HG03280 (cell line): Measurements from ENCODE around the gene MAMLD1.

Experiments
- ATAC-seq: cut with Tn5 transposase; IDR thresholded peaks from one replicate; pipeline ENCODE4 v1.9.1; 2021; ENCODE audit warnings: mild to moderate bottlenecking, moderate library complexity; ENCODE audit not compliant: unreplicated experiment

MAMLD1 gene

GRCh38 chrX:150352114-150352513 lies 11.0 kb upstream of the MAMLD1 start:
- no peak for ATAC-seq

- ATAC-seq = no peak
These were observed 10.5 kb upstream of the MAMLD1 start for GRCh38 chrX:150352581-150352980.

GRCh38 chrX:150355913-150356312 lies 7.2 kb upstream of the MAMLD1 start:
- no peak for ATAC-seq

GRCh38 chrX:150357790-150358189 lies 5.3 kb upstream of the MAMLD1 start:
- ATAC-seq = no peak

- no peak for ATAC-seq
These were observed 4.5 kb upstream of the MAMLD1 start for GRCh38 chrX:150358651-150359050.

GRCh38 chrX:150360331-150360730 lies 2.8 kb upstream of the MAMLD1 start:
- no peak for ATAC-seq

- ATAC-seq = no peak
These were observed 1.9 kb upstream of the MAMLD1 start for GRCh38 chrX:150361070-150361776.

- ATAC-seq = no peak
These were observed 1.3 kb upstream of the MAMLD1 start for GRCh38 chrX:150361777-150362351.

- ATAC-seq = no peak
These were observed 637 bp downstream of the MAMLD1 start for GRCh38 chrX:150363561-150364346.

- ATAC-seq = no peak
These were observed 1.4 kb downstream of the MAMLD1 start for GRCh38 chrX:150364347-150365050.

- no peak for ATAC-seq
These were observed 2.2 kb downstream of the MAMLD1 start for GRCh38 chrX:150365051-150365989.

- no peak for ATAC-seq
These were observed 3.1 kb downstream of the MAMLD1 start for GRCh38 chrX:150365990-150366911.

GRCh38 chrX:150366951-150367545 lies 3.9 kb downstream of the MAMLD1 start:
- ATAC-seq = no peak

GRCh38 chrX:150370589-150371312 lies 7.6 kb downstream of the MAMLD1 start:
- ATAC-seq = no peak

GRCh38 chrX:150371877-150372276 lies 8.8 kb downstream of the MAMLD1 start:
- ATAC-seq = no peak

- ATAC-seq = no peak
These were observed 9.2 kb downstream of the MAMLD1 start for GRCh38 chrX:150372280-150372679.

- ATAC-seq = no peak
These were observed 9.6 kb downstream of the MAMLD1 start for GRCh38 chrX:150372756-150373155.

- no peak for ATAC-seq
These were observed 12.2 kb downstream of the MAMLD1 start for GRCh38 chrX:150375243-150375770.
